Mammary epithelial cell (primary cell): Measurements from ENCODE around the gene C2CD4D.

Experiments used
- CTCF ChIP-seq, 2 donors: IDR thresholded peaks in 1 of 2; conservative IDR thresholded peaks in 1 of 2; 2 replicates each; pipeline ENCODE4 v1.5.1; 2011 to 2012; ENCODE audit warnings: inconsistent platforms in 2 of 2, low read length in 2 of 2, mild to moderate bottlenecking in 2 of 2, control low read depth in 1 of 2, low read depth in 1 of 2; ENCODE audit not compliant: insufficient read depth in 1 of 2; ENCODE audit errors: extremely low read depth in 1 of 2
- EZH2 ChIP-seq: IDR thresholded peaks from 2 replicates; pipeline ENCODE4 v1.6.1; 2012; ENCODE audit warnings: low read length, inconsistent platforms, borderline replicate concordance

GRCh38 chr1:151830055-151830454 is 9.6 kb downstream of the C2CD4D start:
- TF ChIP-seq CTCF (conservative IDR thresholded peaks at IDR 0.05 in 1 of 2, IDR thresholded peaks at IDR 0.05 in 1 of 2; ENCODE audit: extremely low read depth in 1 of 2, insufficient read depth in 1 of 2, low read depth in 1 of 2, low read length in 2 of 2) = no peak
- no peak for TF ChIP-seq EZH2
